Astrocyte of the cerebellum (primary cell): ENCODE data around the gene ATL3.

Source experiments
- DNase-seq: peaks from one replicate; pipeline ENCODE4 v3.0.0-alpha.2; 2011; ENCODE audit warnings: low read depth
- H3K4me3 ChIP-seq: 2 replicates; pipeline ENCODE4 v1.5.1; 2011; ENCODE audit warnings: mild to moderate bottlenecking, low read depth, low read length, moderate library complexity
- CTCF ChIP-seq: IDR thresholded peaks from 2 replicates; pipeline ENCODE4 v1.5.1; 2012; ENCODE audit warnings: low read length, low read depth, moderate library complexity, mild to moderate bottlenecking; ENCODE audit errors: missing control alignments
- in situ Hi-C: cut with HindIII; loops from 2 replicates; pipeline ENCODE4 v1.10.0; 2017; ENCODE audit warnings: low sequenced_read_pairs

Gene ATL3

GRCh38 chr11:63670433-63671321, 499 bp downstream of the ATL3 start:
- DNase-seq, result no peak
- TF ChIP-seq CTCF, result peak; percentile 36
- peak overlapping the region; percentile 60 for H3K4me3 ChIP-seq
- in situ Hi-C loops, result no loop called here

GRCh38 chr11:63670096-63670432, 1.1 kb downstream of the ATL3 start:
- H3K4me3 ChIP-seq, result peak overlapping the region; percentile 60
- TF ChIP-seq CTCF, result no peak
- in situ Hi-C loops, result no loop called here

GRCh38 chr11:63667995-63668795, 3.0 kb downstream of the ATL3 start:
- H3K4me3 ChIP-seq, result peak overlapping the region; percentile 13
- in situ Hi-C loops, result no loop called here
- TF ChIP-seq CTCF, result no peak
- peak; percentile 81 for DNase-seq

More at GRCh38 chr11:63670096-63670432, 1.1 kb downstream of the ATL3 start:
- DNase-seq, result no peak

GRCh38 chr11:63666874-63667273, 4.3 kb downstream of the ATL3 start:
- in situ Hi-C loops, result no loop called here
- TF ChIP-seq CTCF, result no peak
- DNase-seq, result no peak
- H3K4me3 ChIP-seq, result no peak overlapping the region

- DNase-seq, result no peak
- TF ChIP-seq CTCF, result no peak
- in situ Hi-C loops, result loop anchor here (5.0 kb wide), 1 partner anchor 53 kb away; no protein-coding TSS in a partner anchor
- no peak overlapping the region for H3K4me3 ChIP-seq
These were observed 7.4 kb downstream of the ATL3 start for GRCh38 chr11:63663809-63664208.

GRCh38 chr11:63660972-63661371, 10.2 kb downstream of the ATL3 start:
- DNase-seq, result no peak
- no peak for TF ChIP-seq CTCF
- H3K4me3 ChIP-seq, result no peak overlapping the region
- in situ Hi-C loops, result loop anchor here (5.0 kb wide), 1 partner anchor 56 kb away; no protein-coding TSS in a partner anchor
